GM12878 (cell line): ENCODE results near the gene UNK. TPM values are rescaled to one million over a fixed set of nuclear protein-coding genes. Genes with fewer than 3 reads are reported as not detected.

Source experiments
- ATAC-seq: fragments of 200-7000 bp; cut with Tn5 transposase; 3 replicates; pipeline ENCODE4 v1.9.1; 2020; ENCODE audit warnings: mild to moderate bottlenecking, moderate library complexity
- BruUV-seq: library from RNA; stranded (reverse); fragments of 400-500 nt; replicated peaks from 2 replicates; lab custom pipeline; 2021; lab: Mats Ljungman, UMichigan
- CTCF ChIA-PET: fragments of 300-600 bp; sonication (Branson Sonifier 250); formaldehyde crosslinking; extraction: SDS; loops from one replicate; lab custom pipeline; 2021; ENCODE audit warnings: inconsistent platforms; lab: Yijun Ruan, JAX
- POLR2A ChIA-PET: fragments of 350-600 bp; formaldehyde crosslinking; extraction: SDS; loops from one replicate; lab custom pipeline; 2021; ENCODE audit warnings: inconsistent platforms; lab: Charles Lee
- RAD21 ChIA-PET: fragments of 300-600 bp; sonication (Branson Sonifier 250); formaldehyde crosslinking; loops from one replicate; lab custom pipeline; 2023; ENCODE audit warnings: antibody characterized with exemption; ENCODE audit not compliant: unreplicated experiment; lab: Charles Lee
- SMC1A ChIA-PET: fragments of 300-600 bp; sonication (Branson Sonifier 250); formaldehyde crosslinking; loops from one replicate; lab custom pipeline; 2023; ENCODE audit not compliant: unreplicated experiment, uncharacterized antibody; lab: Charles Lee
- DNase-seq: peaks from one replicate; pipeline ENCODE4 v3.0.0-alpha.2; 2011; ENCODE audit warnings: low read depth, low spot score
- FAIRE-seq: peaks from 3 replicates; lab custom pipeline; 2011; peaks lifted over from hg19 to GRCh38; lab: Jason Lieb, UNC
- H2AFZ ChIP-seq: 2 replicates; pipeline ENCODE4 v1.6.0; 2011; ENCODE audit warnings: low read depth, low read length, control low read depth; ENCODE audit not compliant: control insufficient read depth
- H3K27ac ChIP-seq: 2 replicates; pipeline ENCODE4 v1.5.1; 2011; ENCODE audit warnings: control low read depth; ENCODE audit not compliant: control insufficient read depth, insufficient read depth
- H3K27me3 ChIP-seq, 2 experiments: replicated peaks in 1 of 2; 2 replicates each; pipeline versions ENCODE4 v1.6.0 to v1.6.1; 2011; ENCODE audit warnings: low read length in 1 of 2; ENCODE audit not compliant: control insufficient read depth in 2 of 2, insufficient read depth in 2 of 2
- H3K36me3 ChIP-seq, 2 experiments: 2 replicates each; pipeline ENCODE4 v1.5.1; 2011; ENCODE audit warnings: low read length in 1 of 2; ENCODE audit not compliant: control insufficient read depth in 2 of 2, insufficient read depth in 2 of 2
- H3K4me1 ChIP-seq: 2 replicates; pipeline ENCODE4 v1.6.1; 2011; ENCODE audit warnings: mild to moderate bottlenecking, low read length, moderate library complexity, mixed read lengths; ENCODE audit not compliant: control insufficient read depth, insufficient read depth
- H3K4me2 ChIP-seq: 2 replicates; pipeline ENCODE4 v1.6.0; 2011; ENCODE audit warnings: control low read depth; ENCODE audit not compliant: control insufficient read depth, insufficient read depth
- H3K4me3 ChIP-seq: fragments of 200-600 bp; sonication (generic); 2 replicates; pipeline ENCODE4 v1.5.1; 2016
- H3K79me2 ChIP-seq: 2 replicates; pipeline ENCODE4 v1.6.0; 2011; ENCODE audit warnings: low read length; ENCODE audit not compliant: control insufficient read depth, insufficient read depth
- H3K9ac ChIP-seq: 2 replicates; pipeline ENCODE4 v1.8.0; 2011; ENCODE audit warnings: low read length, control low read depth, mixed read lengths; ENCODE audit not compliant: control insufficient read depth, insufficient read depth
- H3K9me3 ChIP-seq: replicated peaks from 3 replicates; pipeline ENCODE4 v1.5.1; 2011; ENCODE audit warnings: mild to moderate bottlenecking, low read length; ENCODE audit not compliant: control insufficient read depth, insufficient read depth
- H4K20me1 ChIP-seq: 2 replicates; pipeline ENCODE4 v1.6.0; 2011; ENCODE audit not compliant: control insufficient read depth, insufficient read depth
- BCL11A ChIP-seq: IDR thresholded peaks from 2 replicates; pipeline ENCODE4 v1.6.1; 2011; ENCODE audit warnings: low read depth, low read length
- CHD2 ChIP-seq: IDR thresholded peaks from 2 replicates; pipeline ENCODE4 v1.6.1; 2011; ENCODE audit warnings: low read depth, low read length, improper control_type of control experiment, borderline replicate concordance
- HDGF ChIP-seq: fragments of 450-650 bp; IDR thresholded peaks from 2 replicates; pipeline ENCODE4 v1.6.1; 2016; ENCODE audit warnings: antibody characterized with exemption
- SP1 ChIP-seq: IDR thresholded peaks from one replicate; pipeline ENCODE4 v1.6.1; 2011; ENCODE audit warnings: low read depth, low read length
- WGBS: methylation state at CpG from one replicate; pipeline ENCODE4 v1.1.6; 2016; ENCODE audit warnings: low lambda C conversion rate; ENCODE audit not compliant: insufficient replicate concordance, insufficient coverage; ENCODE audit errors: missing lambda C conversion rate; 5-methylcytosine and 5-hydroxymethylcytosine counted together
- in situ Hi-C: fragments of 300-500 bp; cut with MboI; formaldehyde crosslinking; loops from 9 replicates; pipeline ENCODE4 v1.14.3; 2018; ENCODE audit warnings: mixed read lengths
- intact Hi-C: fragments of 100-400 bp; cut with micrococcal nuclease; formaldehyde crosslinking; loops from one replicate; pipeline ENCODE4 v1.14.2; 2022; ENCODE audit not compliant: unreplicated experiment
- polyA plus RNA-seq, 11 experiments: library from polyadenylated mRNA; depleted of rRNA in 4 of 11; unstranded in 6 of 11; stranded (reverse) in 5 of 11; fragments of >200 nt; fragmentation: Nextera tagmentation in 4 of 11; fragmentation: Illumina TruSeq in 1 of 11; extraction: Ambion mirVana in 4 of 11; extraction: Trizol in 1 of 11; gene quantifications; 1 replicate in 1 of 11; 2 replicates in 10 of 11; pipeline versions ENCODE4 v1.2.1 to v1.2.3, GENCODE V29; 2011 to 2016; ENCODE audit warnings: inconsistent platforms in 2 of 11, missing spikeins in 2 of 11, low read depth in 1 of 11
- total RNA-seq, 4 experiments: library from RNA; depleted of rRNA in 3 of 4; stranded (reverse); fragments of >200 nt in 3 of 4; fragmentation: Illumina TruSeq in 1 of 4; extraction: Trizol in 1 of 4; gene quantifications; 2 replicates each; pipeline versions ENCODE4 v1.2.1 to v1.2.3, GENCODE V29; 2013 to 2021

The UNK gene
- total and polyA plus RNA-seq, 10 of the 15 experiments (the other 5 are each of a cell fraction or from before 2014, with no cell fraction given): 8.9 to 34.5 (median 27.3) TPM

DNA sequence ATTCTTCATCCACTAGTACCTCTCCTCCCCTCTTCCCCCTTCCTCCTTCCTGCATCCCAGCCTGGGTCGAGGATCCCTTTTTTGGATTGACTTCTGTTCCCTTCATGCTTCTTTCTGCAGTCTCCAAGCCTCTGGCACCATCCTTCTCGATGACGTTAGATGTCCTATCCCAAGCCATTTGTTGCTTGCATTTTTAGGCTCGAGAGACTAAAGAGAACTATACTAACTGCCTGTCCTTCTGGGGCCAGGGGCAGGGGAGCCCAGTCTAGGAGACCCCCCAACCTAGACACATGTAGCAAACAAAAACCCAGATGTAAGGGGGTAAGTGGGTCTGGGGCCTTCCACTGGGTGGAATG lies 23.9 kb downstream of the UNK start:
- Histone ChIP-seq H3K4me2 (no peak overlapping the region), H3K27me3 (no peaks in the 10 kb centered on the region), H4K20me1 (no peaks in the 10 kb centered on the region), H3K36me3 (peaks cover 11 to 19% of the 10 kb centered on the region in 2 experiments), H3K4me1 (peaks cover 9% of the 10 kb centered on the region), H3K79me2 (no peaks in the 10 kb centered on the region; the same call in 1 of the 2 replicates), H3K4me3 (no peak overlapping the region), H3K27ac (peak overlapping the region; percentile 1; the same call in 1 of the 2 replicates), H2AFZ (no peak overlapping the region), H3K9ac (no peak overlapping the region), H3K9me3 (no peaks in the 10 kb centered on the region)
- ChIA-PET SMC1A (interaction anchor here (0.9 to 2.5 kb wide), 11 partner anchors 17 to 55 kb away, joined by 3 to 15 read pairs (median 4); partner anchors contain the start of gene GALK1), POLR2A (interaction anchor here (0.9 to 4.9 kb wide), 12 partner anchors 9 to 69 kb away, joined by 3 to 33 read pairs (median 8); partner anchors contain the start of genes GALK1 and WBP2), RAD21 (interaction anchor here (0.7 to 3.3 kb wide), 14 partner anchors 13 to 162 kb away, joined by 3 to 24 read pairs (median 4); partner anchors contain the start of genes GALK1, TRIM65, UNC13D and UNK), CTCF (interaction anchor here (0.8 to 3.3 kb wide), 12 partner anchors 13 to 191 kb away, joined by 3 to 16 read pairs (median 6); partner anchors contain the start of genes GALK1, UNK and WBP2)
- BruUV-seq: no TSS peak
- WGBS: 27% methylated on average over 4 of the region's 4 CpGs
- DNase-seq (no peak), FAIRE-seq (no peak), ATAC-seq (peak; percentile 20; the same call in 2 of the 3 replicates)
- intact Hi-C loops: no loop called here
- in situ Hi-C loops: no loop called here
- TF ChIP-seq BCL11A: no peak
- TF ChIP-seq SP1: no peak
- TF ChIP-seq CHD2: 0 out of 2 replicates have a peak, but pooled peaks have one; percentile 21
- TF ChIP-seq HDGF: 0 out of 2 replicates have a peak, but pooled peaks have one; percentile 51
